Natural killer cell (primary cell): Measurements from ENCODE around the gene DDX27. TPM values are rescaled to one million over a fixed set of nuclear protein-coding genes. Genes with fewer than 3 reads are reported as not detected.

Experiments
- ATAC-seq, 3 donors: fragments of 150-1000 bp in 2 of 3; fragments of 200-7000 bp in 1 of 3; cut with Tn5 transposase; 1 replicate in 1 of 3; 2 replicates in 2 of 3; pipeline ENCODE4 v1.10.0; 2021; ENCODE audit warnings: mild to moderate bottlenecking in 2 of 3, moderate library complexity in 2 of 3
- DNase-seq, 2 donors: peaks; one replicate each; pipeline versions ENCODE4 v3.0.0 to v3.0.0-alpha.2; 2013 to 2021; ENCODE audit warnings: mixed read lengths in 1 of 2
- H3K27ac ChIP-seq: one replicate; pipeline ENCODE4 v1.5.1; 2013; ENCODE audit warnings: mild to moderate bottlenecking, low read length
- H3K27me3 ChIP-seq: one replicate; pipeline ENCODE4 v1.6.1; 2013; ENCODE audit warnings: low read length; ENCODE audit not compliant: control insufficient read depth, insufficient read depth
- H3K36me3 ChIP-seq: one replicate; pipeline ENCODE4 v1.6.1; 2013; ENCODE audit warnings: low read length; ENCODE audit not compliant: control insufficient read depth, insufficient read depth
- H3K4me1 ChIP-seq: one replicate; pipeline ENCODE4 v1.6.1; 2013; ENCODE audit warnings: low read length; ENCODE audit not compliant: control insufficient read depth, insufficient read depth
- H3K4me3 ChIP-seq: one replicate; pipeline ENCODE4 v1.5.1; 2013; ENCODE audit warnings: low read length
- H3K9me3 ChIP-seq: one replicate; pipeline ENCODE4 v1.6.1; 2013; ENCODE audit warnings: low read length; ENCODE audit not compliant: control insufficient read depth, insufficient read depth
- H3K27ac Mint-ChIP-seq, 2 donors: one replicate each; pipeline ENCODE4 v1.8.0; 2022; ENCODE audit warnings: mild to moderate bottlenecking in 2 of 2, mixed read lengths in 2 of 2, moderate library complexity in 1 of 2
- H3K27me3 Mint-ChIP-seq, 2 donors: one replicate each; pipeline ENCODE4 v1.8.0; 2022; ENCODE audit warnings: low read depth in 2 of 2, mixed read lengths in 2 of 2
- H3K36me3 Mint-ChIP-seq: one replicate; pipeline ENCODE4 v1.8.0; 2022; ENCODE audit warnings: mixed read lengths
- H3K4me1 Mint-ChIP-seq, 2 donors: one replicate each; pipeline ENCODE4 v1.8.0; 2022; ENCODE audit warnings: mixed read lengths in 2 of 2
- H3K4me3 Mint-ChIP-seq: one replicate; pipeline ENCODE4 v1.8.0; 2022; ENCODE audit warnings: mild to moderate bottlenecking, moderate library complexity, mixed read lengths
- H3K9me3 Mint-ChIP-seq, 2 donors: one replicate each; pipeline ENCODE4 v1.8.0; 2022; ENCODE audit warnings: mixed read lengths in 2 of 2
- WGBS: methylation state at CpG from one replicate; pipeline ENCODE4 v1.1.7; 2013; ENCODE audit warnings: missing lambda C conversion rate; ENCODE audit not compliant: insufficient coverage; 5-methylcytosine and 5-hydroxymethylcytosine counted together
- intact Hi-C: fragments of 100-400 bp; cut with micrococcal nuclease; formaldehyde crosslinking; loops from one replicate; pipeline ENCODE4 v1.14.2; 2022
- total RNA-seq, 4 donors: library from RNA; stranded (reverse); fragments of 120-200 nt in 1 of 4; gene quantifications; one replicate each; pipeline versions ENCODE4 v1.2.3 to v1.2.4, GENCODE V29; 2013 to 2022
- TF ChIP-seq, protein P1 (sequence below): fragments of 200-600 bp; IDR thresholded peaks from one replicate; pipeline ENCODE4 v1.8.0; 2022; ENCODE audit warnings: antibody characterized with exemption

The DDX27 gene
- total RNA-seq, 3 donors from 2014 or later (not counting 1 experiment from before 2014, with no cell fraction given): 71.5 to 91.3 (median 75.9) TPM

DNA sequence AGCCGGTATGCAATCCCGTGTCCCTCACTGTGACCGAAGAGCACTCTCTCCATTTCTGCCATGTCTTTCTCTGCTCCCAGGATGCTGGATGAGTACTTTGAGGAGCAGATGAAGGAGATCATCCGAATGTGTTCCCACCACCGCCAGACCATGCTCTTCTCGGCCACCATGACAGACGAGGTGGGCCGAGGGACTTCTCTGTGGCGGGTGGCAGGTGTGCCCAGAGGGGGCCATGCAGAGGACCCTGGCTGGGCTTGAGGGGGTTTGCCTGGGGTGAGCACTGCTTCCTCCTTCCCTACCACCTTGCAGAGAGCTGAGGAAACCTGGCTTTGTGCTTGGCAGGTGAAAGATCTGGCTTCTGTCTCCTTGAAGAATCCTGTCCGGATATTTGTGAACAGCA, 14.0 kb downstream of the DDX27 start:
- peaks cover 8 to 10% of the 10 kb centered on the region in 2 donors for H3K4me1 Mint-ChIP-seq
- Histone ChIP-seq H3K27ac (no peak overlapping the region), H3K36me3 (peaks cover 84% of the 10 kb centered on the region), H3K9me3 (no peaks in the 10 kb centered on the region), H3K4me3 (no peak overlapping the region), H3K4me1 (peaks cover 12% of the 10 kb centered on the region), H3K27me3 (no peaks in the 10 kb centered on the region)
- H3K36me3 Mint-ChIP-seq: peaks cover 37% of the 10 kb centered on the region
- intact Hi-C loops: no loop called here
- no peak overlapping the region for H3K27ac Mint-ChIP-seq
- 98% methylated on average over 10 of the region's 10 CpGs for WGBS
- no peak overlapping the region for H3K4me3 Mint-ChIP-seq
- no peaks in the 10 kb centered on the region for H3K9me3 Mint-ChIP-seq
- DNase-seq (no peak), ATAC-seq (no peak)
- TF ChIP-seq, protein P1, sequence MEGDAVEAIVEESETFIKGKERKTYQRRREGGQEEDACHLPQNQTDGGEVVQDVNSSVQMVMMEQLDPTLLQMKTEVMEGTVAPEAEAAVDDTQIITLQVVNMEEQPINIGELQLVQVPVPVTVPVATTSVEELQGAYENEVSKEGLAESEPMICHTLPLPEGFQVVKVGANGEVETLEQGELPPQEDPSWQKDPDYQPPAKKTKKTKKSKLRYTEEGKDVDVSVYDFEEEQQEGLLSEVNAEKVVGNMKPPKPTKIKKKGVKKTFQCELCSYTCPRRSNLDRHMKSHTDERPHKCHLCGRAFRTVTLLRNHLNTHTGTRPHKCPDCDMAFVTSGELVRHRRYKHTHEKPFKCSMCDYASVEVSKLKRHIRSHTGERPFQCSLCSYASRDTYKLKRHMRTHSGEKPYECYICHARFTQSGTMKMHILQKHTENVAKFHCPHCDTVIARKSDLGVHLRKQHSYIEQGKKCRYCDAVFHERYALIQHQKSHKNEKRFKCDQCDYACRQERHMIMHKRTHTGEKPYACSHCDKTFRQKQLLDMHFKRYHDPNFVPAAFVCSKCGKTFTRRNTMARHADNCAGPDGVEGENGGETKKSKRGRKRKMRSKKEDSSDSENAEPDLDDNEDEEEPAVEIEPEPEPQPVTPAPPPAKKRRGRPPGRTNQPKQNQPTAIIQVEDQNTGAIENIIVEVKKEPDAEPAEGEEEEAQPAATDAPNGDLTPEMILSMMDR: no peak
- no peaks in the 10 kb centered on the region for H3K27me3 Mint-ChIP-seq

DNA sequence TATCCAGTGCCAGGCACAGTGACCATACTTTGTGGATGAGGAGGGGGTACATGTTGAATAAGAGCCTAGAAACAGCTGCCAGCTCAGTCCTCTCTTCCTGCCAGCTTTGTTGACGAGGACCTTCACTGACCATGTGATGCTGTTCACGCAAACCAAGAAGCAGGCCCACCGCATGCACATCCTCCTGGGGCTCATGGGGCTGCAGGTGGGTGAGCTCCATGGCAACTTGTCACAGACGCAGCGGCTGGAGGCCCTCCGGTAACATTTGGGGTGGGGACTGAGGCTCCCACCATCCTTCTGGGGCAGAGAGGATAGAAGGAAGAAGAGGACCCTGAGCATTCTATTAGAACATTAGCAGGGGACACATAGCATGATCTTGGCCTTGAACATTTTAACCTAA, 15.6 kb downstream of the DDX27 start:
- Histone ChIP-seq H3K4me1 (peaks cover 12% of the 10 kb centered on the region), H3K4me3 (no peak overlapping the region), H3K27me3 (no peaks in the 10 kb centered on the region), H3K27ac (no peak overlapping the region), H3K9me3 (no peaks in the 10 kb centered on the region), H3K36me3 (peaks cover 85% of the 10 kb centered on the region)
- H3K27me3 Mint-ChIP-seq: no peaks in the 10 kb centered on the region
- DNase-seq (no peak), ATAC-seq (no peak)
- H3K36me3 Mint-ChIP-seq: peaks cover 41% of the 10 kb centered on the region
- H3K4me1 Mint-ChIP-seq: peaks cover 8 to 10% of the 10 kb centered on the region in 2 donors
- intact Hi-C loops: no loop called here
- peak overlapping the region in 1 of 2 donors; percentile 57 for H3K27ac Mint-ChIP-seq
- WGBS: 96% methylated on average over 6 of the region's 6 CpGs
- TF ChIP-seq, protein P1: no peak
- H3K9me3 Mint-ChIP-seq: no peaks in the 10 kb centered on the region
- no peak overlapping the region for H3K4me3 Mint-ChIP-seq

DNA sequence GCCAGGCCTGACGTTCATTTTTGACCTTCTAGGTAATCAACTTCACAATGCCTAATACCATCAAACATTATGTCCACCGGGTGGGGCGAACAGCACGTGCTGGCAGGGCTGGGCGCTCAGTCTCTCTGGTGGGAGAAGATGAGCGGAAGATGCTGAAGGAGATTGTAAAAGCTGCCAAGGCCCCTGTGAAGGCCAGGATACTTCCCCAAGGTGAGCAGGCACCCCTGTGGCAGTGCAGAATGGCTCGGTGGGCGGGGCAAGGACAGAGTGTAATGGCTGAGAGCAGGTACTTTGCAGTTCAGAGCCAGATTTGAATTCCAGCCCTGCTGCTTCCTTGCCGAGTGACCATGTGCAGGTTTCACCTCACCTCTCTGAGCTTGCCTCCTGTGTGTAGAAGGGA, 17.1 kb downstream of the DDX27 start:
- intact Hi-C loops: no loop called here
- H3K27ac Mint-ChIP-seq: no peak overlapping the region
- H3K4me3 ChIP-seq: no peak overlapping the region
- no peaks in the 10 kb centered on the region for H3K4me1 ChIP-seq
- H3K4me1 Mint-ChIP-seq: peaks cover under 1 to 2% of the 10 kb centered on the region in 2 donors
- TF ChIP-seq, protein P1: no peak
- DNase-seq: no peak
- no peaks in the 10 kb centered on the region for H3K27me3 ChIP-seq
- H3K36me3 Mint-ChIP-seq: peaks cover 36% of the 10 kb centered on the region
- no peaks in the 10 kb centered on the region for H3K9me3 Mint-ChIP-seq
- H3K4me3 Mint-ChIP-seq: no peak overlapping the region
- 97% methylated on average over 8 of the region's 9 CpGs for WGBS
- H3K27ac ChIP-seq: no peak overlapping the region
- peaks cover 80% of the 10 kb centered on the region for H3K36me3 ChIP-seq
- H3K9me3 ChIP-seq: no peaks in the 10 kb centered on the region
- H3K27me3 Mint-ChIP-seq: no peaks in the 10 kb centered on the region
- no peak for ATAC-seq

DNA sequence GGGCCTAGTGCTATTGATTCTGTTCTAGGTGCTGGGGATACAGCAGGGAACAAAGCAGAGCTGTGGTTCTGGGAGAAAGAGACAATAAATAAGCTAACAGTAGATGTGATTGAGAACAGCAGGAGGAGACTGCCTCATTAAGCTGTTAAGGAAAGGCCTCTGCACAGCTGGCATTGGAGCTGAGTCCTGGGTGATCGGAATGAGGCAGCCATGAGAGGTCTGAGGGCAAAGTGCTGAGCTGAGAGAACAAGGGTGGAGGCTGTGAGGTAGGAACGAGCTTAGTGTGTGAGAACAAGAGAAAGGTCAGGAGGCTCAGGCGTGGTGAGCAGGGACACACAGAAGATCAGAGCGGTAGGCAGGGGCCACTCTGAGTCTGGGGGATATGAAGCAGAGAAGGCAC, 18.3 kb downstream of the DDX27 start:
- Histone ChIP-seq H3K9me3 (no peaks in the 10 kb centered on the region), H3K27me3 (no peaks in the 10 kb centered on the region), H3K4me3 (no peak overlapping the region), H3K27ac (no peak overlapping the region), H3K4me1 (no peaks in the 10 kb centered on the region), H3K36me3 (peaks cover 81% of the 10 kb centered on the region)
- ATAC-seq: no peak
- Mint-ChIP-seq H3K27me3 (no peaks in the 10 kb centered on the region), H3K27ac (no peak overlapping the region), H3K4me3 (no peak overlapping the region), H3K9me3 (no peaks in the 10 kb centered on the region), H3K36me3 (peaks cover 32% of the 10 kb centered on the region), H3K4me1 (no peaks in the 10 kb centered on the region)
- DNase-seq: no peak
- WGBS: 98% methylated on average over 4 of the region's 4 CpGs
- TF ChIP-seq, protein P1: no peak
- intact Hi-C loops: no loop called here
